Measurements from ENCODE around the gene KIF25.

DNA sequence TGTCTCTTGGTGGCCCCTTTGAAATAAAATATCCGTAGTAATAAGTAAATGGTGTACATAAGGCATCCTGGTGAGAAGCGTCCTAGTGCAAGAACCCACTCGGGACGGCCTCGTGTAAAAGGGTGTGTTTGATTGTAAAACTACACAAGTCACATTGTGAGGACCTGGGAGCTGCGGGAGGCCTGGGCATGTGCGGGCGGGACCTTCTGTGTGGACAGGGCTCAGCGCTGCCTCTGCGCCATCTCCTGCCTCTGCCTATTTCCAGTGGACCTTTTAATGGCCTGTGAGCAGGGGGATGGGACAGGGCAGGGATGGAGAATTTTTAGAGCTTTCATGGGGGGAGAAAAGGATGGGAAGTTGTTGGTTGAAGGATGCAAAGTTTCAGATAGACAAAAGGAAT lies 25.3 kb upstream of the KIF25 start:
- TF ChIP-seq, protein P1, sequence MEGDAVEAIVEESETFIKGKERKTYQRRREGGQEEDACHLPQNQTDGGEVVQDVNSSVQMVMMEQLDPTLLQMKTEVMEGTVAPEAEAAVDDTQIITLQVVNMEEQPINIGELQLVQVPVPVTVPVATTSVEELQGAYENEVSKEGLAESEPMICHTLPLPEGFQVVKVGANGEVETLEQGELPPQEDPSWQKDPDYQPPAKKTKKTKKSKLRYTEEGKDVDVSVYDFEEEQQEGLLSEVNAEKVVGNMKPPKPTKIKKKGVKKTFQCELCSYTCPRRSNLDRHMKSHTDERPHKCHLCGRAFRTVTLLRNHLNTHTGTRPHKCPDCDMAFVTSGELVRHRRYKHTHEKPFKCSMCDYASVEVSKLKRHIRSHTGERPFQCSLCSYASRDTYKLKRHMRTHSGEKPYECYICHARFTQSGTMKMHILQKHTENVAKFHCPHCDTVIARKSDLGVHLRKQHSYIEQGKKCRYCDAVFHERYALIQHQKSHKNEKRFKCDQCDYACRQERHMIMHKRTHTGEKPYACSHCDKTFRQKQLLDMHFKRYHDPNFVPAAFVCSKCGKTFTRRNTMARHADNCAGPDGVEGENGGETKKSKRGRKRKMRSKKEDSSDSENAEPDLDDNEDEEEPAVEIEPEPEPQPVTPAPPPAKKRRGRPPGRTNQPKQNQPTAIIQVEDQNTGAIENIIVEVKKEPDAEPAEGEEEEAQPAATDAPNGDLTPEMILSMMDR (IDR thresholded peaks at IDR 0.05) = no peak
- TF ChIP-seq POLR2A (IDR thresholded peaks at IDR 0.05; ENCODE audit: low read depth) (no peak), EP300 (IDR thresholded peaks at IDR 0.05) (no peak), POLR2AphosphoS5 (IDR thresholded peaks at IDR 0.05) (no peak)
